Peyer's patch (tissue), 4 donors: ENCODE data around the gene RAB35. TPM values are rescaled to one million over a fixed set of nuclear protein-coding genes. Genes with fewer than 3 reads are reported as not detected.

Experiments used
- DNase-seq, 3 donors: peaks; one replicate each; pipeline ENCODE4 v3.0.0-alpha.2; 2017 to 2019
- H3K27ac ChIP-seq, 4 donors: fragments of 200-600 bp; sonication (generic); one replicate each; pipeline ENCODE4 v1.5.1; 2016 to 2019
- H3K27me3 ChIP-seq, 2 donors: fragments of 200-600 bp; sonication (generic); one replicate each; pipeline ENCODE4 v1.5.1; 2019
- H3K36me3 ChIP-seq, 3 donors: fragments of 200-600 bp; sonication (generic); one replicate each; pipeline ENCODE4 v1.5.1; 2016 to 2019
- H3K4me1 ChIP-seq, 4 donors: fragments of 200-600 bp; sonication (generic); one replicate each; pipeline ENCODE4 v1.5.1; 2016 to 2019
- H3K4me3 ChIP-seq, 4 donors: fragments of 200-600 bp; sonication (generic); 1 replicate in 3 of 4; 2 replicates in 1 of 4; pipeline ENCODE4 v1.5.1; 2016 to 2019; ENCODE audit warnings: mild to moderate bottlenecking in 1 of 4
- H3K9me3 ChIP-seq, 4 donors: fragments of 200-600 bp; sonication (generic); one replicate each; pipeline ENCODE4 v1.5.1; 2016 to 2019; ENCODE audit warnings: mild to moderate bottlenecking in 1 of 4
- POLR2A ChIP-seq, 2 donors: fragments of 450-650 bp; IDR thresholded peaks; one replicate each; pipeline ENCODE4 v1.5.1; 2017; ENCODE audit warnings: antibody characterized with exemption in 2 of 2, mild to moderate bottlenecking in 2 of 2, moderate library complexity in 2 of 2
- total RNA-seq, 4 donors: library from RNA; depleted of rRNA; stranded (reverse); fragments of >200 nt; gene quantifications; one replicate each; pipeline ENCODE4 v1.1.0, GENCODE V29; 2016
- TF ChIP-seq, protein P1 (sequence below), 6 experiments: fragments of 450-650 bp in 4 of 6; fragments of 200-600 bp in 2 of 6; sonication (generic) in 1 of 6; IDR thresholded peaks; one replicate each; pipeline ENCODE4 v1.5.1; 2017 to 2019; ENCODE audit warnings: antibody characterized with exemption in 6 of 6, mild to moderate bottlenecking in 3 of 6, moderate library complexity in 1 of 6

Gene RAB35
- total RNA-seq, 4 donors from 2014 or later, result 16.6 to 22.5 (median 19.1) TPM

DNA sequence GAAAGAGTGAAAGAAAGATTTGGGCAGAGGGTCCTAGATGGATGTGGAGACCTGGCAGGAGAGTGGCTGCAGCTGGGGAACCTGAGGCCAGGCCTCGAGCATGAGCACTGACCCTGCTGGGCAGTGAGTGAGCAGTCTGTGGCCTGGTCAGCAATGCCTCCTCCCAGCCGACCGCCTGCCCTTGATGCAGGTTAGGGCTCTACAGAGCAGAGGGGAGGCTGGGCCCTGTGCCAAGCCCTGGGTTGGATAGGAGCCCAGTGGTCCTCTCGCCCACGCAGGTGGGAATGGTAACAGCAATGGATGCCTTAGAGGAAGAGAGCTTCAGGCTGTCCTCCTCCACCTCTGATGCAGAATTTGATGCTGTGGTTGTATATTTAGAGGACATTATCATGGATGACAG is 59.8 kb downstream of the RAB35 start:
- H3K27me3 ChIP-seq, result no peaks in the 10 kb centered on the region

DNA sequence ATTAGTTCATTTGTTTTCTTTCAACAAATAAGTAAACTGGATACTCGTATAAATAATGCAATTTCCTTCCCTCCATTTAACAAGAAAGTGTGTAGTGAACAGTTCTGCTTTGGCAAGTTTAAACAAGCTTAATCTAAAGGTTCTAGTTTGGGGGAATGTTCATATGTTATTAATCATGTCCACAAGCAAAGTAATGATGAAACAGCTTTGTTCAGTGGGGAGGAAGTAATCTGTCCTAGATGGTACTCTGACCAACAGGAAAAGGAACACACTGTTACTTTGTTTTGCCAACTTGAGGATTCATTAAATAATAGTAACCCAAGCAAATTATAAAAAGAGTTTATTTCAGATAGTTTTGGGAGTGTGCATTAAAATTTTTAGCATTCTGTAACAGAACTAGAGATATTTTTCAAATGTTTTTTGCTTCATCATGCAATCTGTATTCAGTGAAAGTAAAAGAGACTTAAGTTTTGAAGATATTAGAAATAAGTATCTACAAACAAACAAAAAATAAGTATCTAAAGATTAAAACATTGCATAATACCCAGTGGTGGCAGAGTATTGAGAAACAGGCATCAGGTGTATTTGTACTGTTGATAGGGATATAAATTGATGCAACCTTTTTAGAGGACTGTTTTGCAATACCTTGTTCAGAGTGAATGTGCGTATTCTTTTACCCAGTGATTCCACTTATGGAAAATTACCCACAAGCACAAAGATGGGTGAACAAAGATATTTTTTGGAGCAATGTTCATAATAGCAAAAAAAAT is 61.1 kb downstream of the RAB35 start:
- TF ChIP-seq, protein P1, sequence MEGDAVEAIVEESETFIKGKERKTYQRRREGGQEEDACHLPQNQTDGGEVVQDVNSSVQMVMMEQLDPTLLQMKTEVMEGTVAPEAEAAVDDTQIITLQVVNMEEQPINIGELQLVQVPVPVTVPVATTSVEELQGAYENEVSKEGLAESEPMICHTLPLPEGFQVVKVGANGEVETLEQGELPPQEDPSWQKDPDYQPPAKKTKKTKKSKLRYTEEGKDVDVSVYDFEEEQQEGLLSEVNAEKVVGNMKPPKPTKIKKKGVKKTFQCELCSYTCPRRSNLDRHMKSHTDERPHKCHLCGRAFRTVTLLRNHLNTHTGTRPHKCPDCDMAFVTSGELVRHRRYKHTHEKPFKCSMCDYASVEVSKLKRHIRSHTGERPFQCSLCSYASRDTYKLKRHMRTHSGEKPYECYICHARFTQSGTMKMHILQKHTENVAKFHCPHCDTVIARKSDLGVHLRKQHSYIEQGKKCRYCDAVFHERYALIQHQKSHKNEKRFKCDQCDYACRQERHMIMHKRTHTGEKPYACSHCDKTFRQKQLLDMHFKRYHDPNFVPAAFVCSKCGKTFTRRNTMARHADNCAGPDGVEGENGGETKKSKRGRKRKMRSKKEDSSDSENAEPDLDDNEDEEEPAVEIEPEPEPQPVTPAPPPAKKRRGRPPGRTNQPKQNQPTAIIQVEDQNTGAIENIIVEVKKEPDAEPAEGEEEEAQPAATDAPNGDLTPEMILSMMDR (IDR thresholded peaks at IDR 0.05), result no peak
- TF ChIP-seq POLR2A (IDR thresholded peaks at IDR 0.05), result no peak
- Histone ChIP-seq H3K4me1 (no peaks in the 10 kb centered on the region), H3K27me3 (no peaks in the 10 kb centered on the region), H3K36me3 (no peaks in the 10 kb centered on the region), H3K27ac (no peak overlapping the region), H3K9me3 (no peaks in the 10 kb centered on the region), H3K4me3 (no peak overlapping the region)
- DNase-seq, result no peak

More for the DNA sequence above, 59.8 kb downstream of the RAB35 start:
- DNase-seq, result no peak
- Histone ChIP-seq H3K36me3 (no peaks in the 10 kb centered on the region), H3K9me3 (no peaks in the 10 kb centered on the region), H3K4me3 (no peak overlapping the region), H3K4me1 (no peaks in the 10 kb centered on the region), H3K27ac (no peak overlapping the region)
- TF ChIP-seq, protein P1 (IDR thresholded peaks at IDR 0.05), result no peak
- TF ChIP-seq POLR2A (IDR thresholded peaks at IDR 0.05), result no peak

- Histone ChIP-seq H3K9me3 (no peaks in the 10 kb centered on the region), H3K4me3 (no peak overlapping the region), H3K27ac (no peak overlapping the region), H3K36me3 (no peaks in the 10 kb centered on the region), H3K27me3 (no peaks in the 10 kb centered on the region), H3K4me1 (no peaks in the 10 kb centered on the region)
- TF ChIP-seq, protein P1 (IDR thresholded peaks at IDR 0.05), result no peak
- TF ChIP-seq POLR2A (IDR thresholded peaks at IDR 0.05), result no peak
- DNase-seq, result no peak
Measured at GRCh38 chr12:120054293-120054692, 62.3 kb downstream of the RAB35 start.

GRCh38 chr12:120051535-120051934 is 65.0 kb downstream of the RAB35 start:
- Histone ChIP-seq H3K4me3 (no peak overlapping the region), H3K27me3 (no peaks in the 10 kb centered on the region), H3K4me1 (no peaks in the 10 kb centered on the region), H3K9me3 (no peaks in the 10 kb centered on the region), H3K27ac (no peak overlapping the region), H3K36me3 (no peaks in the 10 kb centered on the region)
- TF ChIP-seq POLR2A (IDR thresholded peaks at IDR 0.05), result no peak
- TF ChIP-seq, protein P1 (IDR thresholded peaks at IDR 0.05), result no peak
- no peak for DNase-seq

- Histone ChIP-seq H3K27ac (no peak overlapping the region), H3K4me3 (no peak overlapping the region), H3K4me1 (no peaks in the 10 kb centered on the region), H3K27me3 (no peaks in the 10 kb centered on the region), H3K9me3 (no peaks in the 10 kb centered on the region), H3K36me3 (no peaks in the 10 kb centered on the region)
- no peak for DNase-seq
- TF ChIP-seq, protein P1 (IDR thresholded peaks at IDR 0.05), result no peak
- no peak for TF ChIP-seq POLR2A (IDR thresholded peaks at IDR 0.05)
Measured at GRCh38 chr12:120049426-120049825, 67.1 kb downstream of the RAB35 start.
